Left colon (tissue), 2 donors: ENCODE results near the gene LRRIQ1. TPM values are rescaled to one million over a fixed set of nuclear protein-coding genes. Genes with fewer than 3 reads are reported as not detected.
"Not testable (repeated sequence)": the region's sequence is repeated elsewhere in the genome, so short reads cannot be mapped to it uniquely, and the experiment has no call there.

Experiments
- ATAC-seq: fragments of 200-7000 bp; cut with Tn5 transposase; one replicate; pipeline ENCODE4 v1.9.1; 2020; ENCODE audit warnings: mild to moderate bottlenecking, moderate library complexity
- DNase-seq, 2 donors: peaks; one replicate each; pipeline ENCODE4 v3.0.0-alpha.2; 2020
- intact Hi-C, 2 donors: fragments of 100-400 bp; cut with DNase I in 1 of 2; cut with micrococcal nuclease in 1 of 2; formaldehyde crosslinking; loops; one replicate each; pipeline versions ENCODE4 v1.11.2 to v1.14.0; 2022; cut with DNase I, micrococcal nuclease
- total RNA-seq, 2 donors: library from RNA; stranded (reverse); fragmentation: NEBNext Ultra II Directional; extraction: Animal tissue kit (Norgen Biotek cat#: 25700); gene quantifications; one replicate each; pipeline ENCODE4 v1.2.1, GENCODE V29; 2021
- donor health status: DM: no; HTN: no; CAD: no.
- donor health status: DM: yes; HTN: yes; CAD: no.

Gene LRRIQ1
- total RNA-seq, 2 donors from 2014 or later: not detected

- ATAC-seq (no peak), DNase-seq (no peak)
- intact Hi-C loops: no loop called here
Observed at GRCh38 chr12:85179680-85180270, 143.6 kb downstream of the LRRIQ1 start.

GRCh38 chr12:85182699-85183098 is 146.5 kb downstream of the LRRIQ1 start:
- ATAC-seq (no peak), DNase-seq (no peak)
- intact Hi-C loops: no loop called here

- no peak for ATAC-seq
- DNase-seq: no peak
- intact Hi-C loops: no loop called here
Observed at GRCh38 chr12:85183855-85184254, 147.7 kb downstream of the LRRIQ1 start.

- no peak for ATAC-seq
- intact Hi-C loops: no loop called here
Observed at GRCh38 chr12:85186236-85186635, 150.1 kb downstream of the LRRIQ1 start.

GRCh38 chr12:85188619-85189018 is 152.5 kb downstream of the LRRIQ1 start:
- DNase-seq (no peak), ATAC-seq (no peak)
- intact Hi-C loops: no loop called here

More at GRCh38 chr12:85186236-85186635, 150.1 kb downstream of the LRRIQ1 start:
- DNase-seq: no peak

- no peak for DNase-seq
- intact Hi-C loops: no loop called here
- ATAC-seq: no peak
Observed at GRCh38 chr12:85190728-85191127, 154.6 kb downstream of the LRRIQ1 start.

GRCh38 chr12:85203809-85204208 is 167.7 kb downstream of the LRRIQ1 start:
- intact Hi-C loops, DNase-seq, ATAC-seq: not testable (repeated sequence)

- intact Hi-C loops: no loop called here
- ATAC-seq (no peak), DNase-seq (no peak)
Observed at GRCh38 chr12:85206543-85206942, 170.4 kb downstream of the LRRIQ1 start.

GRCh38 chr12:85224339-85224738 is 188.2 kb downstream of the LRRIQ1 start:
- ATAC-seq, intact Hi-C loops, DNase-seq: not testable (repeated sequence)

GRCh38 chr12:85225501-85225900 is 189.3 kb downstream of the LRRIQ1 start:
- intact Hi-C loops: no loop called here
- DNase-seq (no peak), ATAC-seq (no peak)

GRCh38 chr12:85237327-85237726 is 201.2 kb downstream of the LRRIQ1 start:
- ATAC-seq (no peak), DNase-seq (no peak)
- intact Hi-C loops: no loop called here

GRCh38 chr12:85244561-85244960 is 208.4 kb downstream of the LRRIQ1 start:
- DNase-seq (no peak), ATAC-seq (no peak)
- intact Hi-C loops: no loop called here

- ATAC-seq (no peak), DNase-seq (no peak)
- intact Hi-C loops: no loop called here
Observed at GRCh38 chr12:85253853-85254252, 217.7 kb downstream of the LRRIQ1 start.

- DNase-seq: no peak
- intact Hi-C loops: no loop called here
- no peak for ATAC-seq
Observed at GRCh38 chr12:85257671-85258070, 221.5 kb downstream of the LRRIQ1 start.

GRCh38 chr12:85260447-85260846 is 224.3 kb downstream of the LRRIQ1 start:
- no peak for ATAC-seq
- DNase-seq: no peak
- intact Hi-C loops: no loop called here

GRCh38 chr12:85260896-85261295 is 224.7 kb downstream of the LRRIQ1 start:
- no peak for ATAC-seq
- intact Hi-C loops: no loop called here

GRCh38 chr12:85266356-85266755 is 230.2 kb downstream of the LRRIQ1 start:
- no peak for ATAC-seq
- intact Hi-C loops: no loop called here

More at GRCh38 chr12:85260896-85261295, 224.7 kb downstream of the LRRIQ1 start:
- DNase-seq: no peak

GRCh38 chr12:85273381-85274314 is 237.5 kb downstream of the LRRIQ1 start:
- intact Hi-C loops: no loop called here
- DNase-seq (no peak), ATAC-seq (no peak)

More at GRCh38 chr12:85266356-85266755, 230.2 kb downstream of the LRRIQ1 start:
- no peak for DNase-seq

GRCh38 chr12:85274315-85274651 is 238.1 kb downstream of the LRRIQ1 start:
- intact Hi-C loops: no loop called here
- ATAC-seq: no peak

GRCh38 chr12:85275374-85275773 is 239.2 kb downstream of the LRRIQ1 start:
- ATAC-seq (no peak), DNase-seq (no peak)
- intact Hi-C loops: no loop called here

More at GRCh38 chr12:85274315-85274651, 238.1 kb downstream of the LRRIQ1 start:
- no peak for DNase-seq
